GM12878 (cell line): ENCODE results near the gene PHRF1.

Experiments used
- BMI1 ChIP-seq: fragments of 450-650 bp; IDR thresholded peaks from 2 replicates; pipeline ENCODE4 v1.6.1; 2016; ENCODE audit warnings: mild to moderate bottlenecking, moderate library complexity, borderline replicate concordance
- POLR2A ChIP-seq: IDR thresholded peaks from 2 replicates; pipeline ENCODE4 v1.6.1; 2011; ENCODE audit warnings: low read depth, mild to moderate bottlenecking, low read length

DNA sequence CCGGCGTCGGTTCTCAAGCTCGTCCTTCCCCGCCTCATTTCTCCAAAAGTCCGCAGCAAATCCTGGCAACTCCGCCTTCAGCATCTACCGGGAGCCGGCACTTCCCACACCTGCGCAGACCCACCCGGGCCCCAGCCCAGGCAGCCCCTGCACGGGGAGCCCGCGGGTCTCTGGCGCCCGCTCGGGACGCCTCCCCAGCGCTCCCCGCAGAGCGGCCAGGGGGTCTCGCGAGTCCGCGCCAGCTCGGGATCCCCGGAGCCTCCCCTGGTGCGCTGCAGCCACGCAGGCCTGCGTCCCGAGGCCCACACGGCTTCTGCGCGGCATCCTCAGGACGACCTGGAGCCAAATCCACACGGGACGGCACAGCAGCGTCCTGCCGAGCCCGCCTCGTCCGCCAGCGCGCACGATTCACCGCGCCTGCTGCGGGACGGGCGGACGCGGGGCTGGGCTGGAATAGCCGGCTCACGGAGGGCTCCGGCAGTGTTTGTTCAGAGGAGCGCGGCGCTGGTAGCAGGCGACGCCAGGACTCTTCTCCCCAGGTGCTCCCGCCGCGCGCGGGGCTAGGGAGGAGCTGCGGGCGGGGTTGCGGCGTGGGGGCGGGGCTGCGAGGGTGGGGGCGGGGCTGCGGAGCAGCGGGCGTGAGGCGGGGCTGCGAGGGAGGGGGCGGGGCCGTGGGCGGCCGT lies 816 bp upstream of the PHRF1 start:
- TF ChIP-seq POLR2A (no peak), BMI1 (no peak)
